Left renal cortex interstitium (tissue), 4 donors: Measurements from ENCODE around the gene PPFIBP1. TPM values are rescaled to one million over a fixed set of nuclear protein-coding genes. Genes with fewer than 3 reads are reported as not detected.
"Not testable (repeated sequence)": the region's sequence is repeated elsewhere in the genome, so short reads cannot be mapped to it uniquely, and the experiment has no call there.

ENCODE experiments used
- DNase-seq, 4 donors: peaks; one replicate each; pipeline ENCODE4 v3.0.0-alpha.2; 2013; ENCODE audit warnings: low read depth in 4 of 4, low spot score in 2 of 4, missing footprints in 1 of 4
- polyA plus RNA-seq, 4 donors: library from polyadenylated mRNA; unstranded; fragments of 120-200 nt; gene quantifications; one replicate each; pipeline ENCODE4 v1.2.1, GENCODE V29; 2013; ENCODE audit not compliant: insufficient read length in 4 of 4

The PPFIBP1 gene
- polyA plus RNA-seq, 4 donors = 57.0 to 113 (median 83.0) TPM

DNA sequence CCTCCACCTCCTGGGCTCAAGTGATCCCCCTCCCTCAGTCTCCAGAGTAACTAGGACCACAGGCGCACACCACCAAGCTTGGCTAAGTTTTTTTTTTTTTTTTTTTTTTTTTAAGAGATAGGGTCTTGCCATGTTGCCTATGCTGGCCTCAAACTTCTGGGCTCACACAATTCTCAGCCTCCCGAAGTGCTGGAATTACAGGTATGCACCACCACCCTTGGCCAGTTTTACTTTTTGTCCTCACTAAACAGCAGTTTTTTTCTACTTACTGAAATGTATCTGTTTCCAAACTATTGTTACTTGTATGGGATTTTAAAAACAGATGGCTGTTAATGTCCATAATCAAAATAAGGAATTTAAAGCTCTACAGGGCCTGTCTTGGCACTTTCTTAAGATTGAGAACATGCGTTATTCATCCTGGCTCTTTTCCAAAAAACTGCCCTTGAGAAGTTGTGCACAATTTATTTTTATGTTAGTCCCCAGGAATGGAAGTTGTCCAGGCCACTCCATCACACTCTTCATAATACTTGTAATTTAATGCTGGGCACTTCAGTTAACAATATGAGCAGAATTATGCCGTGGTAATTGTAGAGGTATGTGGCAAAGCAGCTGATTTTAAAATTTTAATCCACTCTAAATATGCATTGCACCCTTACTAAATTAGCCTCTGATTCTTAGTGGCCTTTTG is 120.3 kb downstream of the PPFIBP1 start:
- DNase-seq = peak in 1 of 4 donors; percentile 29

DNA sequence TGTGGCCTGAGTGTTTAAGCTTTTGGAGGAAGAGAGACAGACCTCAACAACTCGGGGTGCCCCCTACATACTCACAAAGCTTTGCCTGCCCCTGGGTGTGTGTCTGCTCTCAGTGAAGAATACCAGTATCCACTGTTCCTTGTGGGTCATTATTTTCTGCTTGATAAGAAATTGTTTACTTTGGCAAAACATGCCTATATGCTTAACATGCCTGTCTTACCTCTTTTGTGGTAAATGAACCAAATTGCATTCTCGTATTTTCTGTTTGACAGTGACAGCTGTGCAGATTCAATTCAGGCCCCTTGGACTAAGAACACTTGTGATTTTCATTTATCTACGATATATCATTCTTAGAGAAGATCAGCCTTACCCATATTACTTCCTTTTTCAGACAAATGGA is 121.7 kb downstream of the PPFIBP1 start:
- no peak for DNase-seq

DNA sequence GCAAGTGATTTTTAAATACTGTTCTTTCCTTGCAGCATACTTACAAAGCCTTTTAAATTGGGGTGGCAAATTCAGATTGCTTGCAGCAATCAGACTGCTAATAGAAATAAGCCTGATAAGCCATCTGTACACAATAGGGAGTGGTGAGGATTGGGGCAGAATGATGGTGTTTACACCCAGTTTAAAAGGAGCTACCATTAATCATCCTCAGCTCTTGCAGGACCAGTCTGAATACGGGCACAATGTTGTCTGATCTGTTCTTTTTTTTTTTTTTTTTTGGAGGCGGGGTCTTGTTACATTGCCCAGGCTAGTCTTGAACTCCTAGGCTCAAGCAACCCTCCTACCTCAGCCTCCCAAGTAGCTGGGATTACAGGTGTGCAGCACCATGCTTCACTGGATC is 122.1 kb downstream of the PPFIBP1 start:
- no peak for DNase-seq

DNA sequence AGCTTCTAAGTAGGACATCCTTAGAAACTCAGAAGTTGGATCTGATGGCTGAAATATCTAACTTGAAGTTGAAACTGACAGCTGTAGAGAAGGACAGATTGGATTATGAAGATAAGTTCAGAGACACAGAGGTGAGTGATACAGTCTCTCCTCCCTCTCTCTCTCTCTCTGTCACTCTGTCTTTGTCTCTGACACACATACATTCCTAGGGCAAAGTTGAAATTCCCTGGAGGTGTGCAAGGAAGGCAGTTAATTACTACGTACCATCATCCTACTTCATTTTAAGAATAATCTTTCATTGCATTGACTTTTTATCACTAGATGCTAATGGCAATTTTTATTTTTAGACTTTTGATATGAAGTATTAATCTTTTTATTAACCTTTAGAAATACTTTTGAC is 126.0 kb downstream of the PPFIBP1 start:
- DNase-seq = no peak

DNA sequence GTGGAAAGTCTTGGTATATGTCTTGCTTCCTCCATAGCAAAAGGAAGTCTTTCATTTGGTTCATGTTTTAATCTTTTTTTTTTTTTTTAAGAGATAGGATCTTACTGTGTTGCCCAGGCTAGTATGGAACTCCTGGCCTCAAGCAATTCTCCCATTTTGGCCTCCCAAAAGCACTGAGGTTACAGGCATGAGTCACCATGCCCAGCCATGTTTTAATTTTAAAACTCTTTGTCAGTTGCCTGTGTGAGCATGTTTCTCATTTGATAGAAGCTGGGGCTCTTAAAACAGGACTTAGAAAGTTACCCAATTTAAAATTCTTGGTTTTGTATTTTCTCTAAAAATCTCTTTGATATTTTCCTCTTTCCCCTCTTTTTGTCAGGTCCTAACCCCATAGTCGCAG is 127.2 kb downstream of the PPFIBP1 start:
- DNase-seq = no peak

DNA sequence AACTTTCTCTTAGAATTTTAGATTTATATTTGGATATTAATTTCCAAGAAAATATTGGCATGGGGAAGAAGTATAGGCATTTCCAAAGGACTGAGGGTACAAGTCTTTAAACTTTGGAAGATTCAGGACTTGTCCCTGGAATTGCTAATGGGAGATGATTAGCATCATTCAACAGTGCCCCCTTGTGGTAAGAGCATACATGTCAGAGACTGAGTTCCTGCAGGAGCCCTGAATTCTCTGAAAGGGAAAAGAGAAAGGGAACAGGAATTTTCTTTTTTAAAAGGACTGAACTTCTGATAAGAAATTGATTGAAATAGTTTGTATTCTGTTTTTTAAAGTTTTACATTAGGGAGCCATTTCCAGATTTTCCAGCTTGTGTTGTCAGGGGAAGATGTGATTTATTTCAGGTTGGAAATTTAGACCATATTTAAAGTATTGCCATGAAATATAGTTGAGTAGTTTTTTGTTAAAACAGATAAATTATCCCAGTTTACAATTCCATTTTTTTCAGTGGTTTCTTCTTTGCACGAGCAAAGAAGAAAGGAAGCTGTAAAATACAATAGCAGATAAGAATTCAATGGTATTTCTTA is 128.3 kb downstream of the PPFIBP1 start:
- DNase-seq = peak; percentile 37 to 76 (median 64)

DNA sequence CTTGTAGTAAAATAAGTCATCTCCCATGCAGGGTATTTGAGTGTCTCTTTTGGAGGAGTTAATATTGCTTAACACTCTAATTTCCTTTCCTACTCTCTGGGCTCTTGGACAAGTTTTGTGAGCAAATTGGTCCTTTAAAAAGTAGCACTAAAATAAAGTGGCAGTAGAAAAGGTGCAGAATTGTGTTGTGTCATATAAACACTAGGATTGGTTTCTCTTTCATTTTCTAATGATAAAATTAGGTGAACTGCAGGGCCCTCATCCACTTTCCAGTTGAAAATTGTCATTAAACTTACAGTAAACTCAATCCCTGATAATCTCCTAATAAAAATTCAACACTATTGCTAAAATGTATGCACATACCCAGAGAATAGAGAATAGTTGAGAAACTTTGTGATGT is 129.7 kb downstream of the PPFIBP1 start:
- DNase-seq = no peak

DNA sequence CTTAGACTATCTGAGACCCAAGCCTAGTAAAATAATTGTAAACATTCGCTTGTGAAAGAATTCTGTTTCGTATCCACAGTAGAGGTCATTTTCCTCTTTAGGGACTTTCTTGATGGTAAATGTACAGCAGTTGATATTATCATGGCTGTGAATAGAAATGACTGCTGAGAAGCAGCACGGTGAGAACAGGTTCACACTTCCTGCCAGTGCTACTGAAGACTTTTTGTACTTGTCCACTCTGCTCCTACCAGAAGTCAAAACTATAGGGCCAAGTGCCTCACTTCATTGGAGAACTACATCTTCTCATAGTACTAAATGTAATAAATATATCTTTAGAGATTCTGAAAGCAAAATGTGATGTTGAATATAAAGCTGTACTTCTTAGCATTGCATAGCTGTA is 131.5 kb downstream of the PPFIBP1 start:
- DNase-seq = not testable (repeated sequence)

DNA sequence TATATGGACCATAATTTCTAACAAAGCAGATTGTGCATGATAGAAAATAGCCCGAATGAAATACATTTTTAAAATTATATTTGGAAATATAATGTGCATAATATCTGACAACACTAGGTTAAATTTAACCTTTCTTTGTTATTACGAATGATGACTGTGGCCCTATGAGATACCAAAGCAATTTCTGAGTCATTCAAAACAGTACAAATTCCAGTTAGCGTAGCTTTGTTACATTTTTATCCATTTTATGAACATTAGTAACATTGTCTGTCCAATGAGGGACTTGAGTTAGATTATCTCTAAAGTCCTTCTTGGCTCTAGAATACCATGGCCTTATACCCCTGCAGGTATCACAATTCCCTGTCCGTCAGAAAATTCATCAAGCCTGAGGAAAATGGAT is 133.3 kb downstream of the PPFIBP1 start:
- DNase-seq = no peak

DNA sequence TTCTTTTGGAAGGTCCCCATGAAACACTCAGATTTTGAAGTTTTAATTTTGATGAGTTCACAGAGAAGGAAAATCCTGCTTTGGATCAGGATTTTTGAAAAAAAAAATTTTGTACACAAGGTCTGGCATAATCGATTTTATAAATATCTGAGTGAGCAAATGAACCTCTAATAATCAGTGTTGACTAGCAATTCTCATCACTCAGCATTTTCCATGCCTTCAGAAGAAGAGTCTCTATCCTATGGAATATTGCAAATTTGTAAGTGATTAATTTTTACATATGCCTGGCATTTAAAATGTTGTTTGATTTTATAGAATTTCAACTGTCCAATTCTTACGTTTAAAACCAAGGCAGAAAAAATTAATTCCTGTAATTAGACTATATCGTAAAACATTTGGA is 141.7 kb downstream of the PPFIBP1 start:
- no peak for DNase-seq

DNA sequence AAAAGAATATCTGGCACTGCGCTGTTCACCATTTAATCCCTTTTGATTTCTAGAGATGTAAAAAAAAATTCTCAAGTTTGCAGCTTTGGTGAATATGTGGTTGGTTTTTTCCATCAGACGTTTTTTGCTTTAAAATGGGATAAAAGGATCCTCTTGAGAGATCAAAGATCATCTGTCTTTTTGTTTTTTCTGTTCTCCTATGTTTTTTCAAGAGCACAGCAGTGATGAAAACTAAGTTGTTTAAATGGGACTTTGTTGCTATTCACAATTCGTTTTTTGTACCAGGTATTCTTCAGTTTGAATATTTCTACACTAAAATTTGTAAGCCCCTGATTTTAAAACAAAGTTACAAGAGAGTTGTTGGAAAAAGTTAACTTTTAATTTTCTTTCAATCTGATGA is 142.5 kb downstream of the PPFIBP1 start:
- DNase-seq = no peak

DNA sequence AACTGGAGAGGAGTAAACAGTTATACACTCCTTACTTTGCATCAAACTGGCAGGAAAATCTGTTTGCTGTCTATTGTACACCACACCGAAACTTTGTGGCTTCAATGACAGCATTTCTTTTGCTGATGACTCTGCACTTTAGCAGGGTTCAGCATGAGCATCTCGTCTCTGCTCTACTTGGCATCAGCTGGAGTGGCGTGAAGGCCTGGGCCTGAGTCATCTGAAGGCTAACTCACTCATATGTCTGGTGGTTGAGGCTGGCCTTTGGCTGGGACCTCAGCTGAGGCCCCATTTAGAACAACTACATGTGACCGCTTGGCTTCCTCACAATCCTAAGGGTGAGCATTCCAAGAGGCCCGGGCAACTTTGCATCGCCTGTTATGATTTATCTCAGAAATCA is 143.5 kb downstream of the PPFIBP1 start:
- DNase-seq = no peak

DNA sequence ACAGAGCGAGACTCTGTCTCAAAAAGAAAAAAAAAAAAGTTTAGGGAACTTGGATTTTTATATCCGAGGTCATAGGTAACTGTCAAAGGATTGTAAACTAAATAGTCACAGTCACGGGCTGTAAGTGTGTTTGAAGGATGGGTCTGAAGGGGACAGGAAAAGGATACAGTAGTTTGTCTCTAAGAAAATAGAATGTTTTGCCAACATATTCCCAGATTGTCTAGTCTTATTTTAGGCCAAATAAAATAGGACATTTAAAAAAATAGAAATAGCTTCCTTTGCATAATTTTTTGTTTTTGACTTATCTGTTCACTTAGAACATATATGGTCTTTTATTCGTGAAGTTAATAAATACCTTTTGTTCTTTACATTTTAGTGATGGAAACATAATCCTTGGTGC is 148.0 kb downstream of the PPFIBP1 start:
- peak in 1 of 4 donors; percentile 6 for DNase-seq

DNA sequence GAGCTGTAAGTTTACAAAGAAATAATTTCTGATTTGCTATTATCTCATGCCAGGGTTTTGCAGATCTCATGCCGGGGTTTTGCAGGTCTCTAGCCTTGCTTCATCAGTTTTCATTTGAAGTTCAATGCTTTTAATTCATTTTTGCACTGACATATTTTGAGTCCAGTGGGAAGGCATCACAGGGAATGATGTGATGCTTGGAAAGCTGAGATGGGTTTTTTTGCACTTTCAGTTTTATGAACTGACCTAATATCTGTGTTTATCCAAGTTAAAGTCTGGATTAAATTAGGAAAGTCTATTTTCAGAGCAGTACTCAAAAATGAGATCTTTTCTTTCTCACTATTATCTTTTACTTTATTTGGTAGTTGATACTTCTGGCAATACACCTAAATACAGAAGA is 148.6 kb downstream of the PPFIBP1 start:
- DNase-seq = no peak

DNA sequence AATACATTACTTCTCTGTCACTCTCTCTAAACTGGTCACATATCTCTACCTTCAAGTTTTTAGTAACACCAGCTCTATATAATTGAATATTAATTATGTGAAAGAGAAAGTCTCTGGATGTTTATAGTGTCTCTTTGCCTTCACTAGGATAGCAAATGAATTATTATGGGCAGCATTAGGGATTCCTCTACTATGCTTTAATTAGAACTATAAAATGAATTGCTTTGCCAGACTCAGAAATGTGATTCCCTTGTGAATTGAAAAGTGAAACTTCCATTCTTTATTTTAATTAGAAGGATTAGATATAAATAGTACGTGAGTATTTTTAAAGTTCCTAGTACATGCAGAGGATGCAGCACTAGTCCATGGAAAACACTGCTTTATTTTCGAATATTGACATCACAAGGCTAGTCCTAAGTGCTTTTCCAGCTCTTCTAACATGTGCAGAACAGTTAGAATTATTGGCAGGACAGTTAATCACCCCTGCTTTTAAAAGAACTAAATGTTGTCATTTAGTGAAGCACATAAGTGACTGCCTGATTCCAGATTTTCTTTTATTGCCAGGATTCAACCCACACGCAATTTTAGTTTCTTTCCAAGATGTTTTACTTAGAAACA is 149.2 kb downstream of the PPFIBP1 start:
- no peak for DNase-seq

DNA sequence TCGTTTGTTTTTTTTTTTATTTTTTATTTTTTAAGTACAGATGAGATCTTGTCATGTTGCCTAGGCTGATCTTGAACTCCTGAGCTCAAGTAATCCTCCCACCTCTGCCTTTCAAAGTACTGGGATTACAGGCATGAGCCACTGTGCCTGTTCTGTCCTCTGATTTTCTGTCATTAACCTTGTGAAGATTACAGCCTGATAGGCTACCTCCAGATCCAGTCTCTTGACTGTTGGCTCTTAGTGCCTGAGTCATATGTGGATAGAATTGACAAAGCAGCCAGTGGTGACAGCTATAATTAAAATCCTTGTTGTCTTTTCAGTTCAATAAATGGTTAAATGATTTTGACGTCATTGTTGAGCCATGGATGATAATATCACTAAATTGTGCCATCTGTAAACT is 151.0 kb downstream of the PPFIBP1 start:
- no peak for DNase-seq

DNA sequence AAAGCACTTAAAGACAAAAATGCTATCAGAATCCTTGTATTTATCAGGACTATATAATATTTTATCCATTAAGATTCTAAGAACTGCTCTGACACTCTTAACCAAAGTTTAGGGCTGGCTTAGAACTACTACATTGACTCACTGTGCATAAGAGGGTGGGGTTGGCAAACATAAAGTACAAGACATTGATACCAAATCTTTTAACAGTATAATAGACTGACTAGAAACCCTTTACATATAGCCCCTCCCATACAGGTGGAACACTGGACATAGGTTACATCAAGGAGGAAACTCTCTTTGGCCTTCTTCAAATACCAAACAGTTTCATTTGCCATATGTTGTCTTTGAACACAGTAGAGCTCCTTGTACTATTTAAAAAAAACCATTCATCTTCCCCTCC is 156.6 kb downstream of the PPFIBP1 start:
- DNase-seq = no peak

DNA sequence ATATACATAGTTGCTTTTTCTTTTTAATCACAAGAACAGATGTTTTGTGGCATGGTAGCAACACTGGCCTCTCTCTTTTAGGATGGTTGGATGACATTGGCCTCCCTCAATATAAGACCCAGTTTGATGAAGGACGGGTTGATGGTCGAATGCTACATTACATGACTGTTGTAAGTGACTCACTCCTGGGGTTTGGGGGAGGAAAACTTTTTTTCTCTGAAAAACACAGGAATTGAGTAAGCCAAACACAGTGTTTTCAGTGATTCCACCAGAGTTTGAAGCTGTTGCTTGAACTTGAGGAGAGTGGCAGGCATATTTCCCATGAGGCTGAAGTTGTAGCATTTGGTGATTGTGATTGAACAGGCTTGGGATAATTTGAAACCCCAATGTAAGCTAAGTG is 158.5 kb downstream of the PPFIBP1 start:
- no peak for DNase-seq

DNA sequence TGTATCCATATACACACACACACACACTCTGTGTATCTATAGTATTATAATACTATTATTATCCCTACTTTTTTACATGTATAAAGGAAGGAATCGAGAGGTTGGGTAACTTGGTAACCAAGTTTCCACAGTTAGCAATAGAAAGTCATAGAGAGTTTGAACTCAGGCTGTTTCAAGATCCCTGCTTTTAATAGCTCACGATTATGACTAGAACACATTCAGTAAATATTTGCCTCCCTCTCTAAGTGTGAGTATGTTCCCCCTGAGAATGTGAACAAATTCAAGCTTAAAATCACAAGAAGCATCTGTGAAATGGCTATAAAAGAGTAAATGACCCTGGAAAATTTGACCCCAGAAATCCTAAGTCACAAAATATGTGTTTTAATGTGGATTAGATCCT is 161.3 kb downstream of the PPFIBP1 start:
- DNase-seq = no peak

DNA sequence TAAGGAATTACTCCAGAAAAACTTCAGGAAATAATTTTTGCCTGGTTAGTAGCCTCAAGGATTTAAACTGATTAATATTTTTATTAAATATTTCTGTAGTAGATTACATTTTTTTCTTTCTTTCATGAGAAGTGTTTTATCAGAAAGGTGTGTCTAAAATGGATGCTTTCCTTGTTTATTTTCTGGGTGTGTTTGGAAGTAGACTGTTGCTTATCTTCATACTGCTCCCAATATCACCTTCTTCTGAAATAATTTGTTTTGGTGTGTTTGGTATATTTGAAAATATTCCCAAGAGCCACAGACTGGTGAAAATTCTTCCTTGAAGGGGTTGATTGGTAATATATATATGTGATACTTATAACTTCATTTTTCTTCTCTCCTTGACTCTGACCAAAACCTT is 162.1 kb downstream of the PPFIBP1 start:
- DNase-seq = no peak

DNA sequence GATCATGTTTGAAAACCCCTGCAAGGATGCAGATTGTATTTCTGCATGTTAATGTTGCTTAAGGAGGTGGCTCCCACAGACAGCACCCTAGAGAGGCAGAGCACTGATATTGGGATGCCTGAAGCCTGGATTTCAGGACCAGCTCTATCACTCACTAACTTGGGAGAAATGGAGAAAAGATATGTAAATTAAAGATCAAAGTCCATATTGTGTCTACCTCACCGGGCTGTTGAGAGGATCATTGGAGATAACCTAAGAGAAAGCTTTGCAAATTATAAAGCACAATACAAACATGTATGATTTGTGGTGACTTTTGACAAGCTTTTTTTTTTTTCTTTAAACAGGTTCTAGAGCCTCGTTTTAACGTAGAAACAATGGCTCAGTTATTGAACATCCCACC is 164.7 kb downstream of the PPFIBP1 start:
- no peak for DNase-seq

DNA sequence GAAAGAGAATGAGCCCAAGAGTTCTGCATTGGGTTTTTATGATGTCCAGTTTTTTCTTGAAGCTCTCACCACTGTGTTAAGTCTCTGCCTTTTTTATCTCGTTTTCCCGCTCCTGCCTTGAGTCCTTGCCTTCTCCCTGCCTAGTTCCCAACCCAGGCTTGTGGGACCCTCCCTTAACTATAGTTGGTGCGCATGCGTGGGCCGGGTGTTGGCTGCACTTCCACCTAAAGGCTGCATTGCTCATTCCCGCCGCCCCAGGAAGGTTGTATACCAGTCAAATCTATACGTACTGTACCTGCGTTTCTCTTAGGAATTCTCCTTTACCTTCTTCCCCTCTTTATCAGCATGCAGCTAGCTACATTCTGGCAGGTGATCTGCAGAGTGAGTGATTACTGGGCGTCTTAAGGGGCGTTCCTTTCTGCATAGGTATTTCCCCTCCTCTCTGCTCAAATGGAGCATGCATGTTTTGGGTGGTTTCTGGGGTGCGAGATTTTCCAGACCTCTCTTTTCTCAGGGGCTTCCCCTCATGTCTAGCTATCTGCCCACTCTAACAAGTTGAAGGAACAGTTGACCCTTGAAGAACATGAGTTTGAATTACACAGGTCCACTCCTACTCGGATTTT is 165.7 kb downstream of the PPFIBP1 start:
- DNase-seq = no peak
